Activated T-helper 1 cell treated with Interleukin-2 at 50 U/mL for 16 hours (primary cell): ENCODE data around the gene LHFPL3.
A peak's percentile ranks its signal among the peaks of the same experiment; 100 is the strongest.
"Not testable (repeated sequence)": the region's sequence is repeated elsewhere in the genome, so short reads cannot be mapped to it uniquely, and the experiment has no call there.

ENCODE experiments used
- DNase-seq: peaks from one replicate; pipeline ENCODE4 v3.0.0-alpha.2; 2020; ENCODE audit warnings: low read depth

The LHFPL3 gene

GRCh38 chr7:104935276-104935675 is 606.9 kb downstream of the LHFPL3 start:
- no peak for DNase-seq

- DNase-seq = no peak
Observed at GRCh38 chr7:104936546-104936945, 608.1 kb downstream of the LHFPL3 start.

GRCh38 chr7:104937489-104937888 is 609.1 kb downstream of the LHFPL3 start:
- DNase-seq = not testable (repeated sequence)

- DNase-seq = no peak
Observed at GRCh38 chr7:104938741-104939390, 610.5 kb downstream of the LHFPL3 start.

- DNase-seq = no peak
Observed at GRCh38 chr7:104940023-104940710, 611.8 kb downstream of the LHFPL3 start.

- DNase-seq = peak; percentile 45
Observed at GRCh38 chr7:104943502-104944343, 615.3 kb downstream of the LHFPL3 start.

- DNase-seq = no peak
Observed at GRCh38 chr7:104945599-104945956, 617.2 kb downstream of the LHFPL3 start.

GRCh38 chr7:104946338-104946737 is 617.9 kb downstream of the LHFPL3 start:
- DNase-seq = no peak

GRCh38 chr7:104950006-104950405 is 621.6 kb downstream of the LHFPL3 start:
- DNase-seq = no peak

GRCh38 chr7:104950754-104951153 is 622.4 kb downstream of the LHFPL3 start:
- no peak for DNase-seq

GRCh38 chr7:104951546-104951945 is 623.1 kb downstream of the LHFPL3 start:
- no peak for DNase-seq

GRCh38 chr7:104955276-104955675 is 626.9 kb downstream of the LHFPL3 start:
- DNase-seq = no peak
